GM23248 (cell line): Measurements from ENCODE around the gene C1D.

ENCODE experiments used
- EZH2 ChIP-seq: fragments of 200-600 bp; sonication (generic); IDR thresholded peaks from 2 replicates; pipeline ENCODE4 v1.6.1; 2018; ENCODE audit warnings: antibody characterized with exemption, mild to moderate bottlenecking; ENCODE audit not compliant: insufficient read depth, poor library complexity, severe bottlenecking
- EZH2phosphoT487 ChIP-seq: fragments of 200-600 bp; sonication (generic); IDR thresholded peaks from 2 replicates; pipeline ENCODE4 v1.6.1; 2018; ENCODE audit warnings: antibody characterized with exemption, moderate library complexity, mild to moderate bottlenecking, low read depth; ENCODE audit not compliant: insufficient read depth

GRCh38 chr2:68024450-68024849 is 38.4 kb downstream of the C1D start:
- TF ChIP-seq EZH2phosphoT487, result no peak
- no peak for TF ChIP-seq EZH2
